Measurements from ENCODE around the gene HOMER2.

- TF ChIP-seq CTCF (IDR thresholded peaks at IDR 0.05; ENCODE audit: poor library complexity) (no peak), EZH2phosphoT487 (IDR thresholded peaks at IDR 0.05; ENCODE audit: low read depth, severe bottlenecking, unreplicated experiment) (no peak)
These were observed 101.1 kb downstream of the HOMER2 start for GRCh38 chr15:82851306-82851850.

All from hepatocyte (in vitro differentiated cells).